ENCODE results near the gene DHRS2.

Gene DHRS2

GRCh38 chr14:23600806-23601205 is 35.4 kb upstream of the DHRS2 start:
- no peaks in the 10 kb centered on the region for H3K36me3 ChIP-seq (ENCODE audit: control insufficient read depth in 4 of 4, insufficient read depth in 4 of 4, low read length in 3 of 4)
- no peak overlapping the region for H3K27ac ChIP-seq (ENCODE audit: insufficient read depth in 1 of 2, low read depth in 1 of 2, low read length in 2 of 2, poor library complexity in 1 of 2, severe bottlenecking in 2 of 2)
- peaks cover 0 to 2% (median 0%) of the 10 kb centered on the region in 5 experiments for H3K9me3 ChIP-seq (ENCODE audit: control extremely low read depth in 1 of 5, control insufficient read depth in 4 of 5, insufficient read depth in 2 of 5, low read depth in 1 of 5, low read length in 4 of 5)
- 100% methylated on average over 1 of the region's 1 CpG for WGBS (ENCODE audit: insufficient coverage)
- no peak for DNase-seq
- CTCF ChIA-PET = interaction anchor here (0.7 to 2.6 kb wide), 5 partner anchors 11 to 417 kb away, joined by 3 to 8 read pairs (median 3); partner anchors contain the start of gene SLC7A8
- no peak overlapping the region for H3K4me3 ChIP-seq (ENCODE audit: control insufficient read depth in 1 of 7, extremely low read depth in 1 of 7, insufficient read depth in 4 of 7, low read depth in 2 of 7, low read length in 6 of 7)
- POLR2A ChIA-PET = no interaction called here
- H3K4me1 ChIP-seq (ENCODE audit: control extremely low read depth in 1 of 4, control insufficient read depth in 4 of 4, insufficient read depth in 4 of 4, low read length in 3 of 4) = peaks cover 0 to 5% (median 0%) of the 10 kb centered on the region in 4 experiments
- H3K27me3 ChIP-seq (replicated peaks in 2 of 5; ENCODE audit: control insufficient read depth in 4 of 5, insufficient read depth in 5 of 5, low read length in 4 of 5) = no peaks in the 10 kb centered on the region

DNA sequence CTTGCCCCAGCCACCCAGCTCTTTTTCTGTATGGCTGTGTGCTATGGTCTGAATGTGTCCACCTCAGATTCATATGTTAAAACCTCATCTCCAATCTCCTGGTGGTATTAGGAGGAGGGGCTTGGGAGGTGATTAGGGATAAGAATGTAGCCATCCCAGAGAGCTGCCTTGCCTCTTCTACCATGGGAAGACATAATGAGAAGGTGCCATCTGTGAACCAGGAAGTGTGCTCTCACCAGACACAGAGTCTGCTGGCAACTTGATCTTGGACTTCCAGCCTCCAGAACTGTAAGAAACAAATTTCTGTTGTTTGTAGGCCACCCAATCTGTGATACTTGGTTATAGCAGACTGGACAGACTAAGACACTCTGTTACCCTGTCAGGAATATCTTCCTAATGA is 34.7 kb upstream of the DHRS2 start:
- POLR2A ChIA-PET = no interaction called here
- DNase-seq = no peak
- Histone ChIP-seq H3K27ac (ENCODE audit: insufficient read depth in 1 of 2, low read depth in 1 of 2, low read length in 2 of 2, poor library complexity in 1 of 2, severe bottlenecking in 2 of 2) (no peak overlapping the region), H3K4me3 (ENCODE audit: control insufficient read depth in 1 of 7, extremely low read depth in 1 of 7, insufficient read depth in 4 of 7, low read depth in 2 of 7, low read length in 6 of 7) (no peak overlapping the region), H3K4me1 (ENCODE audit: control extremely low read depth in 1 of 4, control insufficient read depth in 4 of 4, insufficient read depth in 4 of 4, low read length in 3 of 4) (peaks cover 0 to 7% (median 0%) of the 10 kb centered on the region in 4 experiments), H3K36me3 (ENCODE audit: control insufficient read depth in 4 of 4, insufficient read depth in 4 of 4, low read length in 3 of 4) (no peaks in the 10 kb centered on the region), H3K27me3 (replicated peaks in 2 of 5; ENCODE audit: control insufficient read depth in 4 of 5, insufficient read depth in 5 of 5, low read length in 4 of 5) (no peaks in the 10 kb centered on the region), H3K9me3 (ENCODE audit: control extremely low read depth in 1 of 5, control insufficient read depth in 4 of 5, insufficient read depth in 2 of 5, low read depth in 1 of 5, low read length in 4 of 5) (peaks cover 0 to 2% (median 0%) of the 10 kb centered on the region in 5 experiments)
- CTCF ChIA-PET = interaction anchor here (0.7 to 2.6 kb wide), 4 partner anchors 12 to 418 kb away, joined by 3 to 8 read pairs (median 3); partner anchors contain the start of gene SLC7A8

- H3K36me3 ChIP-seq (ENCODE audit: control insufficient read depth in 4 of 4, insufficient read depth in 4 of 4, low read length in 3 of 4) = no peaks in the 10 kb centered on the region
- POLR2A ChIA-PET = no interaction called here
- H3K9me3 ChIP-seq (ENCODE audit: control extremely low read depth in 1 of 5, control insufficient read depth in 4 of 5, insufficient read depth in 2 of 5, low read depth in 1 of 5, low read length in 4 of 5) = peaks cover 0 to 2% (median 0%) of the 10 kb centered on the region in 5 experiments
- CTCF ChIA-PET = interaction anchor here (1.1 to 2.6 kb wide), 2 partner anchors 12 to 19 kb away, joined by 3 to 8 read pairs; no protein-coding TSS in a partner anchor
- 100% methylated on average over 1 of the region's 1 CpG for WGBS (ENCODE audit: insufficient coverage)
- no peak for DNase-seq
- no peak overlapping the region for H3K27ac ChIP-seq (ENCODE audit: insufficient read depth in 1 of 2, low read depth in 1 of 2, low read length in 2 of 2, poor library complexity in 1 of 2, severe bottlenecking in 2 of 2)
- H3K4me3 ChIP-seq (ENCODE audit: control insufficient read depth in 1 of 7, extremely low read depth in 1 of 7, insufficient read depth in 4 of 7, low read depth in 2 of 7, low read length in 6 of 7) = no peak overlapping the region
- peaks cover 0 to 7% (median 0%) of the 10 kb centered on the region in 4 experiments for H3K4me1 ChIP-seq (ENCODE audit: control extremely low read depth in 1 of 4, control insufficient read depth in 4 of 4, insufficient read depth in 4 of 4, low read length in 3 of 4)
- no peaks in the 10 kb centered on the region for H3K27me3 ChIP-seq (replicated peaks in 2 of 5; ENCODE audit: control insufficient read depth in 4 of 5, insufficient read depth in 5 of 5, low read length in 4 of 5)
Observed at GRCh38 chr14:23601845-23602180, 34.4 kb upstream of the DHRS2 start.

GRCh38 chr14:23602181-23603095 is 33.7 kb upstream of the DHRS2 start:
- DNase-seq = no peak
- 96% methylated on average over 10 of the region's 12 CpGs for WGBS (ENCODE audit: insufficient coverage)
- ChIA-PET POLR2A (interaction anchor here (0.6 kb wide), 1 partner anchor 12 kb away, joined by 3 read pairs; no protein-coding TSS in a partner anchor), CTCF (interaction anchor here (1.0 to 1.3 kb wide), 3 partner anchors 11 to 306 kb away, joined by 3 to 5 read pairs (median 3); no protein-coding TSS in a partner anchor)
- Histone ChIP-seq H3K4me3 (ENCODE audit: control insufficient read depth in 1 of 7, extremely low read depth in 1 of 7, insufficient read depth in 4 of 7, low read depth in 2 of 7, low read length in 6 of 7) (no peak overlapping the region), H3K36me3 (ENCODE audit: control insufficient read depth in 4 of 4, insufficient read depth in 4 of 4, low read length in 3 of 4) (no peaks in the 10 kb centered on the region), H3K9me3 (ENCODE audit: control extremely low read depth in 1 of 5, control insufficient read depth in 4 of 5, insufficient read depth in 2 of 5, low read depth in 1 of 5, low read length in 4 of 5) (peaks cover 0 to 2% (median 0%) of the 10 kb centered on the region in 5 experiments), H3K27ac (ENCODE audit: insufficient read depth in 1 of 2, low read depth in 1 of 2, low read length in 2 of 2, poor library complexity in 1 of 2, severe bottlenecking in 2 of 2) (no peak overlapping the region), H3K4me1 (ENCODE audit: control extremely low read depth in 1 of 4, control insufficient read depth in 4 of 4, insufficient read depth in 4 of 4, low read length in 3 of 4) (peaks cover 0 to 7% (median 0%) of the 10 kb centered on the region in 4 experiments), H3K27me3 (replicated peaks in 2 of 5; ENCODE audit: control insufficient read depth in 4 of 5, insufficient read depth in 5 of 5, low read length in 4 of 5) (no peaks in the 10 kb centered on the region)

- DNase-seq = no peak
- H3K27me3 ChIP-seq (replicated peaks in 2 of 5; ENCODE audit: control insufficient read depth in 4 of 5, insufficient read depth in 5 of 5, low read length in 4 of 5) = no peaks in the 10 kb centered on the region
- no peak overlapping the region for H3K4me3 ChIP-seq (ENCODE audit: control insufficient read depth in 1 of 7, extremely low read depth in 1 of 7, insufficient read depth in 4 of 7, low read depth in 2 of 7, low read length in 6 of 7)
- H3K4me1 ChIP-seq (ENCODE audit: control extremely low read depth in 1 of 4, control insufficient read depth in 4 of 4, insufficient read depth in 4 of 4, low read length in 3 of 4) = peaks cover 0 to 7% (median 0%) of the 10 kb centered on the region in 4 experiments
- H3K36me3 ChIP-seq (ENCODE audit: control insufficient read depth in 4 of 4, insufficient read depth in 4 of 4, low read length in 3 of 4) = no peaks in the 10 kb centered on the region
- CTCF ChIA-PET = interaction anchor here (1.0 to 1.3 kb wide), 3 partner anchors 10 to 306 kb away, joined by 3 to 5 read pairs (median 3); no protein-coding TSS in a partner anchor
- H3K27ac ChIP-seq (ENCODE audit: insufficient read depth in 1 of 2, low read depth in 1 of 2, low read length in 2 of 2, poor library complexity in 1 of 2, severe bottlenecking in 2 of 2) = no peak overlapping the region
- H3K9me3 ChIP-seq (ENCODE audit: control extremely low read depth in 1 of 5, control insufficient read depth in 4 of 5, insufficient read depth in 2 of 5, low read depth in 1 of 5, low read length in 4 of 5) = peaks cover 0 to 2% (median 0%) of the 10 kb centered on the region in 5 experiments
- POLR2A ChIA-PET = no interaction called here
- 100% methylated on average over 2 of the region's 2 CpGs for WGBS (ENCODE audit: insufficient coverage)
Observed at GRCh38 chr14:23603103-23603502, 33.1 kb upstream of the DHRS2 start.

DNA sequence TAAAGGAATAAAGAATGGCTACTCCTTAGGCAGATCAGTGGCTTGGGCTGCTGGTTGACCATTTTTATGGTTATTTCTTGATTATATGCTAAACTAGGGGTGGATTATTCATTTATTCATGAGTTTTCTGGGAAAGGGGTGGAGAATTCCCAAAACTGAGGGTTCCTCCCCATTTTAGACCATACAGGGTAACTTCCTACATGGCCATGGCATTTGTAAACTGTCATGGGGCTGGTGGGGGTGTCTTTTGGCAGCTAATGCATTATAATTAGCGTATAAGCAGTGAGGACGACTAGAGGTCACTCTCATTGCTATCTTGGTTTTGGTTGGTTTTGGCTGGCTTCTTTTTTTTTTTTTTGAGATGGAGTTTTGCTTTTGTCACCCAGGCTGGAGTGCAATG is 32.0 kb upstream of the DHRS2 start:
- H3K4me1 ChIP-seq (ENCODE audit: control extremely low read depth in 1 of 4, control insufficient read depth in 4 of 4, insufficient read depth in 4 of 4, low read length in 3 of 4) = peaks cover 0 to 7% (median 0%) of the 10 kb centered on the region in 4 experiments
- no peak overlapping the region for H3K4me3 ChIP-seq (ENCODE audit: control insufficient read depth in 1 of 7, extremely low read depth in 1 of 7, insufficient read depth in 4 of 7, low read depth in 2 of 7, low read length in 6 of 7)
- no peak overlapping the region for H3K27ac ChIP-seq (ENCODE audit: insufficient read depth in 1 of 2, low read depth in 1 of 2, low read length in 2 of 2, poor library complexity in 1 of 2, severe bottlenecking in 2 of 2)
- CTCF ChIA-PET = no interaction called here
- H3K27me3 ChIP-seq (replicated peaks in 2 of 5; ENCODE audit: control insufficient read depth in 4 of 5, insufficient read depth in 5 of 5, low read length in 4 of 5) = no peaks in the 10 kb centered on the region
- no peak for DNase-seq
- H3K36me3 ChIP-seq (ENCODE audit: control insufficient read depth in 4 of 4, insufficient read depth in 4 of 4, low read length in 3 of 4) = no peaks in the 10 kb centered on the region
- POLR2A ChIA-PET = no interaction called here
- no peaks in the 10 kb centered on the region for H3K9me3 ChIP-seq (ENCODE audit: control extremely low read depth in 1 of 5, control insufficient read depth in 4 of 5, insufficient read depth in 2 of 5, low read depth in 1 of 5, low read length in 4 of 5)
- WGBS (ENCODE audit: insufficient coverage) = no CpG with 5 or more reads among the region's 2 CpGs

DNA sequence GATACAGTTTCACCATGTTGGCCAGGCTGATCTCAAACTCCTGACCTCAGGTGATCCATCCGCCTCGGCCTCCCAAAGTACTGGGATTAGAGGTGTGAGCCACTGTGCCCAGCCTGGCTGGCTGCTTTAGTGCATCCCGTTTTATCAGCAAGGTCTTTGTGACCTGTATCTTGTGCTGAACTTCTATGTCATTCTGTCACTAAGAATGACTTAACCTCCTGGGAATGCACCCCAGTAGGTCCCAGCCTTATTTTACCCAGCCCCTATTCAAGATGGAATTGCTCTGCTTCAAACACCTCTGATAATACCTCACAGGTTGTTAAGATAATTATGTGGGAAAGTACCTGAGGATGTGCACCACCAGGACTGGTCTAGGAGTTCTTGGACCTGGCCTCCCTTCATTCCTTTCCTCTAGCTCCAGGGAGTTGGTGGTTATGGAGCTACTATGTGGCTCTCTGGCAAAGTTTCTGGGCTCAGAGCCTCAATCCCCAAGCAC is 31.4 kb upstream of the DHRS2 start:
- H3K36me3 ChIP-seq (ENCODE audit: control insufficient read depth in 4 of 4, insufficient read depth in 4 of 4, low read length in 3 of 4) = no peaks in the 10 kb centered on the region
- H3K27me3 ChIP-seq (replicated peaks in 2 of 5; ENCODE audit: control insufficient read depth in 4 of 5, insufficient read depth in 5 of 5, low read length in 4 of 5) = no peaks in the 10 kb centered on the region
- CTCF ChIA-PET = interaction anchor here (0.6 kb wide), 1 partner anchor 16 kb away, joined by 3 read pairs; no protein-coding TSS in a partner anchor
- no peak overlapping the region for H3K4me3 ChIP-seq (ENCODE audit: control insufficient read depth in 1 of 7, extremely low read depth in 1 of 7, insufficient read depth in 4 of 7, low read depth in 2 of 7, low read length in 6 of 7)
- no peak for DNase-seq
- H3K27ac ChIP-seq (ENCODE audit: insufficient read depth in 1 of 2, low read depth in 1 of 2, low read length in 2 of 2, poor library complexity in 1 of 2, severe bottlenecking in 2 of 2) = no peak overlapping the region
- peaks cover 0 to 2% (median 0%) of the 10 kb centered on the region in 5 experiments for H3K9me3 ChIP-seq (ENCODE audit: control extremely low read depth in 1 of 5, control insufficient read depth in 4 of 5, insufficient read depth in 2 of 5, low read depth in 1 of 5, low read length in 4 of 5)
- WGBS (ENCODE audit: insufficient coverage) = 94% methylated on average over 3 of the region's 3 CpGs
- POLR2A ChIA-PET = no interaction called here
- H3K4me1 ChIP-seq (ENCODE audit: control extremely low read depth in 1 of 4, control insufficient read depth in 4 of 4, insufficient read depth in 4 of 4, low read length in 3 of 4) = peaks cover 0 to 9% (median 2%) of the 10 kb centered on the region in 4 experiments
